Measurements from ENCODE around the gene ADAMTSL2. TPM values are rescaled to one million over a fixed set of nuclear protein-coding genes. Genes with fewer than 3 reads are reported as not detected.
A peak's percentile ranks its signal among the peaks of the same experiment; 100 is the strongest.

ADAMTSL2 gene
- total RNA-seq, 2 donors from 2014 or later, result 4.9 to 27.7 TPM

GRCh38 chr9:133536536-133536935, 2.0 kb downstream of the ADAMTSL2 start:
- TF ChIP-seq CTCF (IDR thresholded peaks at IDR 0.05), result no peak
- Histone ChIP-seq H3K27ac (no peak overlapping the region), H3K27me3 (no peaks in the 10 kb centered on the region), H3K36me3 (peaks cover under 1% of the 10 kb centered on the region), H3K4me3 (peak overlapping the region in 1 of 2 donors; percentile 54), H3K4me1 (peaks cover 0 to 71% of the 10 kb centered on the region in 2 donors), H3K9me3 (no peaks in the 10 kb centered on the region)
- no peak for DNase-seq (ENCODE audit: low spot score)

GRCh38 chr9:133537257-133537656, 2.8 kb downstream of the ADAMTSL2 start:
- DNase-seq (ENCODE audit: low spot score), result no peak
- Histone ChIP-seq H3K4me1 (peaks cover 0 to 71% of the 10 kb centered on the region in 2 donors), H3K36me3 (peaks cover 6% of the 10 kb centered on the region), H3K4me3 (no peak overlapping the region), H3K27me3 (no peaks in the 10 kb centered on the region), H3K9me3 (no peaks in the 10 kb centered on the region), H3K27ac (no peak overlapping the region)
- no peak for TF ChIP-seq CTCF (IDR thresholded peaks at IDR 0.05)

GRCh38 chr9:133538176-133538575, 3.7 kb downstream of the ADAMTSL2 start:
- no peak for DNase-seq (ENCODE audit: low spot score)
- Histone ChIP-seq H3K4me1 (peaks cover 0 to 63% of the 10 kb centered on the region in 2 donors), H3K27me3 (no peaks in the 10 kb centered on the region), H3K9me3 (no peaks in the 10 kb centered on the region), H3K27ac (no peak overlapping the region), H3K36me3 (peaks cover 6% of the 10 kb centered on the region), H3K4me3 (no peak overlapping the region)
- TF ChIP-seq CTCF (IDR thresholded peaks at IDR 0.05), result no peak

- H3K36me3 ChIP-seq, result peaks cover 6% of the 10 kb centered on the region
- peaks cover 0 to 59% of the 10 kb centered on the region in 2 donors for H3K4me1 ChIP-seq
- H3K27ac ChIP-seq, result peak overlapping the region; percentile 50 to 57
- DNase-seq (ENCODE audit: low spot score), result no peak
- TF ChIP-seq CTCF (IDR thresholded peaks at IDR 0.05), result no peak
- no peaks in the 10 kb centered on the region for H3K27me3 ChIP-seq
- H3K4me3 ChIP-seq, result peak overlapping the region; percentile 7 to 35
- no peaks in the 10 kb centered on the region for H3K9me3 ChIP-seq
Measured at GRCh38 chr9:133538851-133539833, 4.6 kb downstream of the ADAMTSL2 start.

GRCh38 chr9:133539991-133540697, 5.6 kb downstream of the ADAMTSL2 start:
- H3K27me3 ChIP-seq, result no peaks in the 10 kb centered on the region
- H3K9me3 ChIP-seq, result no peaks in the 10 kb centered on the region
- no peak for TF ChIP-seq CTCF (IDR thresholded peaks at IDR 0.05)
- peaks cover 0 to 59% of the 10 kb centered on the region in 2 donors for H3K4me1 ChIP-seq
- H3K4me3 ChIP-seq, result peak overlapping the region in 1 of 2 donors; percentile 35
- H3K36me3 ChIP-seq, result peaks cover 6% of the 10 kb centered on the region
- DNase-seq (ENCODE audit: low spot score), result no peak
- H3K27ac ChIP-seq, result peak overlapping the region; percentile 50 to 57
